Activated T-helper 17 cell treated with anti-CD3 and anti-CD28 coated beads, Interleukin-2, amount 50 U/mL, for 72 hours (primary cell): ENCODE results near the gene DDX19B. TPM values are rescaled to one million over a fixed set of nuclear protein-coding genes. Genes with fewer than 3 reads are reported as not detected.

Experiments used
- total RNA-seq, 2 donors: library from RNA; stranded (reverse); gene quantifications; one replicate each; pipeline ENCODE4 v1.2.3, GENCODE V29; 2022

DDX19B gene
- total RNA-seq, 2 donors from 2014 or later, result 35.2 to 35.4 TPM

Other genes with a start within 250 kb of the DDX19B start
- 10 to 100 TPM; 33.3 to 34.4 TPM for gene PDPR, start 184.9 kb upstream of the DDX19B start, total RNA-seq
- 1 to 10 TPM in 1 of 2 donors, under 1 TPM in 1; 0.50 to 1.3 TPM for gene CLEC18C, start 125.4 kb upstream of the DDX19B start, total RNA-seq
- 10 to 100 TPM; 19.2 to 33.6 TPM for gene EXOSC6, start 47.2 kb upstream of the DDX19B start, total RNA-seq
- 10 to 100 TPM; 52.1 to 80.6 TPM for gene AARS1, start 9.7 kb upstream of the DDX19B start, total RNA-seq
- 10 to 100 TPM; 40.3 to 52.6 TPM for gene DDX19A, start 47.7 kb downstream of the DDX19B start, total RNA-seq
- 10 to 100 TPM; 14.5 to 18.6 TPM for gene ST3GAL2, start 139.9 kb downstream of the DDX19B start, total RNA-seq
- gene FCSK, start 155.4 kb downstream of the DDX19B start, total RNA-seq, result 10 to 100 TPM in 1 of 2 donors, 1 to 10 TPM in 1; 8.2 to 13.9 TPM
- gene COG4, start 224.4 kb downstream of the DDX19B start, total RNA-seq, result 10 to 100 TPM; 31.2 to 31.5 TPM
- gene SF3B3, start 224.6 kb downstream of the DDX19B start, total RNA-seq, result 100 to 1,000 TPM; 343 to 576 TPM